ENCODE results near the gene PLCD3.

GRCh38 chr17:45155029-45155428 is 22.7 kb upstream of the PLCD3 start:
- TF ChIP-seq LARP7 (IDR thresholded peaks at IDR 0.05) = no peak
- no peak for TF ChIP-seq CEBPZ (IDR thresholded peaks at IDR 0.05; ENCODE audit: low read depth, low read length)
- no peak for TF ChIP-seq JUNB (IDR thresholded peaks at IDR 0.05)
- TF ChIP-seq SRF (IDR thresholded peaks at IDR 0.05; ENCODE audit: low read depth in 2 of 2, low read length in 2 of 2) = no peak
- TF ChIP-seq USF2 (IDR thresholded peaks at IDR 0.05; ENCODE audit: borderline replicate concordance, low read depth, low read length) = no peak
- no peak for TF ChIP-seq CBX5 (IDR thresholded peaks at IDR 0.05; ENCODE audit: low read depth)
- TF ChIP-seq CTCF (IDR thresholded peaks at IDR 0.05 in 2 of 3, conservative IDR thresholded peaks at IDR 0.05 in 1 of 3; ENCODE audit: control insufficient read depth in 2 of 3, extremely low read depth in 1 of 3, insufficient read depth in 1 of 3, low read depth in 3 of 3, low read length in 3 of 3) = no peak
- no peak for TF ChIP-seq EZH2 (IDR thresholded peaks at IDR 0.05; ENCODE audit: borderline replicate concordance, control insufficient read depth, low read depth, low read length)
- no peak for TF ChIP-seq POLR2AphosphoS5 (IDR thresholded peaks at IDR 0.05; ENCODE audit: low read length)
- TF ChIP-seq REST (IDR thresholded peaks at IDR 0.05; ENCODE audit: low read depth, low read length) = no peak
